OCI-LY7 (cell line): Measurements from ENCODE around the gene C16orf92. TPM values are rescaled to one million over a fixed set of nuclear protein-coding genes. Genes with fewer than 3 reads are reported as not detected.

Experiments
- BruUV-seq: library from RNA; stranded (reverse); fragments of 400-500 nt; replicated peaks from 2 replicates; lab custom pipeline; 2021; lab: Mats Ljungman, UMichigan
- CTCF ChIA-PET: fragments of 300-600 bp; sonication (Branson Sonifier 250); formaldehyde crosslinking; loops from one replicate; lab custom pipeline; 2022; ENCODE audit warnings: antibody characterized with exemption; ENCODE audit not compliant: unreplicated experiment; lab: Charles Lee
- POLR2A ChIA-PET: fragments of 300-600 bp; sonication (Branson Sonifier 250); formaldehyde crosslinking; loops from one replicate; lab custom pipeline; 2022; ENCODE audit warnings: antibody characterized with exemption; lab: Charles Lee
- DNase-seq: peaks from one replicate; pipeline ENCODE4 v3.0.0-alpha.2; 2015; ENCODE audit warnings: low spot score
- H2AFZ ChIP-seq: fragments of 200-600 bp; sonication (generic), shearing (Covaris generic); 2 replicates; pipeline ENCODE4 v1.6.1; 2014; ENCODE audit warnings: mild to moderate bottlenecking, antibody characterized with exemption, low read length, moderate library complexity
- H3K27ac ChIP-seq: fragments of 200-600 bp; sonication (generic); 2 replicates; pipeline ENCODE4 v1.5.1; 2014; ENCODE audit warnings: mixed run types, low read depth, mild to moderate bottlenecking, moderate library complexity, low read length, inconsistent platforms; ENCODE audit not compliant: poor library complexity, severe bottlenecking
- H3K36me3 ChIP-seq: fragments of 200-600 bp; sonication (generic); 2 replicates; pipeline ENCODE4 v1.6.1; 2014; ENCODE audit warnings: mild to moderate bottlenecking, antibody characterized with exemption, low read length, moderate library complexity, mixed read lengths; ENCODE audit not compliant: insufficient read depth
- H3K4me1 ChIP-seq: fragments of 200-600 bp; sonication (generic); 2 replicates; pipeline ENCODE4 v1.5.1; 2014; ENCODE audit warnings: mild to moderate bottlenecking, low read length; ENCODE audit not compliant: insufficient read depth, poor library complexity, severe bottlenecking
- H3K4me2 ChIP-seq: fragments of 200-600 bp; sonication (generic); 2 replicates; pipeline ENCODE4 v1.6.1; 2014; ENCODE audit warnings: mild to moderate bottlenecking, low read length
- H3K4me3 ChIP-seq: fragments of 200-600 bp; sonication (generic); 2 replicates; pipeline ENCODE4 v1.5.1; 2014; ENCODE audit warnings: mild to moderate bottlenecking, low read depth, low read length; ENCODE audit not compliant: poor library complexity, severe bottlenecking
- H3K79me2 ChIP-seq: fragments of 200-600 bp; sonication (generic); 2 replicates; pipeline ENCODE4 v1.6.1; 2016; ENCODE audit warnings: low read depth, mild to moderate bottlenecking, low read length, moderate library complexity, mixed read lengths; ENCODE audit not compliant: insufficient read depth
- H3K9me2 ChIP-seq: fragments of 200-600 bp; sonication (generic); 2 replicates; pipeline ENCODE4 v1.6.1; 2016; ENCODE audit warnings: mild to moderate bottlenecking, low read length, mixed read lengths; ENCODE audit not compliant: insufficient read depth
- H3K9me3 ChIP-seq: fragments of 200-600 bp; sonication (generic); 2 replicates; pipeline ENCODE4 v1.6.1; 2014; ENCODE audit warnings: mild to moderate bottlenecking, mixed run types, low read length, mixed read lengths
- H4K20me1 ChIP-seq: fragments of 200-600 bp; sonication (generic); 2 replicates; pipeline ENCODE4 v1.6.1; 2014; ENCODE audit warnings: mild to moderate bottlenecking, antibody characterized with exemption, low read length, moderate library complexity, mixed read lengths; ENCODE audit not compliant: insufficient read depth
- EZH2phosphoT487 ChIP-seq: fragments of 200-600 bp; sonication (generic); IDR thresholded peaks from 2 replicates; pipeline ENCODE4 v1.6.1; 2018; ENCODE audit warnings: low read depth, borderline replicate concordance, mild to moderate bottlenecking, mixed run types, antibody characterized with exemption, low read length, moderate library complexity, mixed read lengths
- intact Hi-C: fragments of 100-400 bp; cut with micrococcal nuclease; formaldehyde crosslinking; loops from one replicate; pipeline ENCODE4 v1.10.0; 2022; ENCODE audit not compliant: unreplicated experiment
- total RNA-seq, 2 experiments: library from RNA; depleted of rRNA in 1 of 2; stranded (reverse); fragments of >200 nt in 1 of 2; shearing (Covaris generic) in 1 of 2; gene quantifications; 2 replicates each; pipeline ENCODE4 v1.2.3, GENCODE V29; 2014 to 2022
- TF ChIP-seq, protein P1 (sequence below): fragments of 200-600 bp; sonication (generic); conservative IDR thresholded peaks from 2 replicates; pipeline ENCODE4 v1.5.1; 2014; ENCODE audit warnings: mild to moderate bottlenecking, antibody characterized with exemption, low read length, moderate library complexity, mixed read lengths

The C16orf92 gene
- total RNA-seq, 2 experiments from 2014 or later: not detected

- Histone ChIP-seq H3K4me1 (peaks cover 10% of the 10 kb centered on the region), H3K9me2 (no peaks in the 10 kb centered on the region), H2AFZ (no peak overlapping the region), H4K20me1 (peaks cover 3% of the 10 kb centered on the region; the same call in 1 of the 2 replicates), H3K9me3 (no peaks in the 10 kb centered on the region), H3K27ac (no peak overlapping the region), H3K79me2 (peaks cover 11% of the 10 kb centered on the region), H3K4me3 (no peak overlapping the region), H3K4me2 (no peak overlapping the region), H3K36me3 (peaks cover 4% of the 10 kb centered on the region)
- no peak for DNase-seq
- TF ChIP-seq EZH2phosphoT487: no peak
- TF ChIP-seq, protein P1, sequence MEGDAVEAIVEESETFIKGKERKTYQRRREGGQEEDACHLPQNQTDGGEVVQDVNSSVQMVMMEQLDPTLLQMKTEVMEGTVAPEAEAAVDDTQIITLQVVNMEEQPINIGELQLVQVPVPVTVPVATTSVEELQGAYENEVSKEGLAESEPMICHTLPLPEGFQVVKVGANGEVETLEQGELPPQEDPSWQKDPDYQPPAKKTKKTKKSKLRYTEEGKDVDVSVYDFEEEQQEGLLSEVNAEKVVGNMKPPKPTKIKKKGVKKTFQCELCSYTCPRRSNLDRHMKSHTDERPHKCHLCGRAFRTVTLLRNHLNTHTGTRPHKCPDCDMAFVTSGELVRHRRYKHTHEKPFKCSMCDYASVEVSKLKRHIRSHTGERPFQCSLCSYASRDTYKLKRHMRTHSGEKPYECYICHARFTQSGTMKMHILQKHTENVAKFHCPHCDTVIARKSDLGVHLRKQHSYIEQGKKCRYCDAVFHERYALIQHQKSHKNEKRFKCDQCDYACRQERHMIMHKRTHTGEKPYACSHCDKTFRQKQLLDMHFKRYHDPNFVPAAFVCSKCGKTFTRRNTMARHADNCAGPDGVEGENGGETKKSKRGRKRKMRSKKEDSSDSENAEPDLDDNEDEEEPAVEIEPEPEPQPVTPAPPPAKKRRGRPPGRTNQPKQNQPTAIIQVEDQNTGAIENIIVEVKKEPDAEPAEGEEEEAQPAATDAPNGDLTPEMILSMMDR: no peak
- ChIA-PET POLR2A (interaction anchor here (0.7 to 1.1 kb wide), 2 partner anchors 9 to 163 kb away, joined by 3 to 6 read pairs; no protein-coding TSS in a partner anchor), CTCF (no interaction called here)
- BruUV-seq: no TSS peak
- intact Hi-C loops: loop anchor here (10.0 kb wide), 1 partner anchor 294 kb away; the partner anchor contains the start of gene CD2BP2
Measured at GRCh38 chr16:30060836-30061554, 38.0 kb downstream of the C16orf92 start.

GRCh38 chr16:30063278-30063892 is 40.4 kb downstream of the C16orf92 start:
- Histone ChIP-seq H3K4me2 (peak overlapping the region; percentile 93), H3K4me1 (peaks cover 25% of the 10 kb centered on the region), H3K36me3 (peaks cover 28% of the 10 kb centered on the region), H2AFZ (peak overlapping the region; percentile 47; the same call in 1 of the 2 replicates), H3K9me2 (no peaks in the 10 kb centered on the region), H3K79me2 (peaks cover 35% of the 10 kb centered on the region), H4K20me1 (peaks cover 14% of the 10 kb centered on the region), H3K4me3 (peak overlapping the region; percentile 99), H3K9me3 (no peaks in the 10 kb centered on the region), H3K27ac (peak overlapping the region; percentile 86)
- no TSS peak for BruUV-seq
- intact Hi-C loops: loop anchor here (10.0 kb wide), 1 partner anchor 291 kb away; the partner anchor contains the start of gene CD2BP2
- ChIA-PET POLR2A (interaction anchor here (0.7 to 2.3 kb wide), 5 partner anchors 8 to 303 kb away, joined by 3 to 10 read pairs (median 4); partner anchors contain the start of gene TBX6), CTCF (interaction anchor here (0.8 to 1.2 kb wide), 2 partner anchors 8 to 29 kb away, joined by 4 read pairs; partner anchors contain the start of gene TBX6)
- no peak for TF ChIP-seq EZH2phosphoT487
- TF ChIP-seq, protein P1: no peak
- no peak for DNase-seq
